Testis (tissue), 2 donors: ENCODE results near the gene SHLD1.

Source experiments
- CTCF ChIP-seq, 3 experiments: fragments of 450-650 bp in 2 of 3; fragments of 200-600 bp in 1 of 3; sonication (generic) in 1 of 3; IDR thresholded peaks; one replicate each; pipeline ENCODE4 v1.5.1; 2016 to 2019; ENCODE audit warnings: antibody characterized with exemption in 3 of 3, mild to moderate bottlenecking in 2 of 3, moderate library complexity in 1 of 3
- POLR2A ChIP-seq: fragments of 450-650 bp; IDR thresholded peaks from one replicate; pipeline ENCODE4 v1.6.1; 2017; ENCODE audit warnings: antibody characterized with exemption, mild to moderate bottlenecking, moderate library complexity

DNA sequence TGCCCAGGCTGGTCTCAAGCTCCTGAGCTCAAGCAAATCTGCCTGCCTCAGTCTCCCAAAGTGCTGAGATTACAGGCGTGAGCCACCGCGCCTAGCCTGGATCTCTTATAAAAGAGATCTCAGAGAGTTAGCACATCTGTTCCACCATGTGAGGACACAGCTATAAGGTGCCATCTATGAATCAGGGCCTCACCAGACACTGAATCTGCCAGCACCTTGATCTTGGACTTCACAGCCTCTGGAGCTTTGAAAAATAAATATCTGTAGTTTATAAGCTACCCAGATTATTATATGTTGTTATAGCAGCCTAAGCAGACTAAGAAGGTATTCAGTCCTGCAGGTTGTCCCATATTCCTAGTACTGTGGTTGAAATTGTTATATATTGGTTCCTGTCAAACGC is 33.2 kb upstream of the SHLD1 start:
- no peak for TF ChIP-seq POLR2A
- no peak for TF ChIP-seq CTCF (IDR thresholded peaks at IDR 0.05)
